ENCODE measurements around the gene TBL1Y.
"Not testable (repeated sequence)": the region's sequence is repeated elsewhere in the genome, so short reads cannot be mapped to it uniquely, and the experiment has no call there.

- not testable (repeated sequence) for TF ChIP-seq ZFX (IDR thresholded peaks at IDR 0.05); CTCF (IDR thresholded peaks at IDR 0.05 in 2 of 3, conservative IDR thresholded peaks at IDR 0.05 in 1 of 3; ENCODE audit: borderline replicate concordance in 1 of 3, insufficient read depth in 1 of 3, low read depth in 2 of 3, low read length in 2 of 3); POLR2A (IDR thresholded peaks at IDR 0.05; ENCODE audit: borderline replicate concordance, extremely low read depth, insufficient read depth, insufficient read length); EZH2 (IDR thresholded peaks at IDR 0.05); TCF7L2 (IDR thresholded peaks at IDR 0.05; ENCODE audit: borderline replicate concordance, extremely low read depth, insufficient read depth, insufficient read length); EZH2phosphoT487 (IDR thresholded peaks at IDR 0.05; ENCODE audit: borderline replicate concordance); YY1 (IDR thresholded peaks at IDR 0.05; ENCODE audit: extremely low read depth, insufficient replicate concordance, low read depth, low read length); POLR2AphosphoS5 (IDR thresholded peaks at IDR 0.05; ENCODE audit: low read depth, low read length); EGR1 (IDR thresholded peaks at IDR 0.05; ENCODE audit: low read depth); SRF (IDR thresholded peaks at IDR 0.05; ENCODE audit: low read depth)
These were observed 2.5 kb upstream of the TBL1Y start for GRCh38 chrY:6908021-6908420.
